Measurements from ENCODE around the gene ANGEL2. TPM values are rescaled to one million over a fixed set of nuclear protein-coding genes. Genes with fewer than 3 reads are reported as not detected.

ANGEL2 gene
- total and polyA plus RNA-seq, 2 of the 13 experiments (the other 11 are each of a cell fraction or from before 2014, with no cell fraction given) = 12.3 to 25.4 TPM

DNA sequence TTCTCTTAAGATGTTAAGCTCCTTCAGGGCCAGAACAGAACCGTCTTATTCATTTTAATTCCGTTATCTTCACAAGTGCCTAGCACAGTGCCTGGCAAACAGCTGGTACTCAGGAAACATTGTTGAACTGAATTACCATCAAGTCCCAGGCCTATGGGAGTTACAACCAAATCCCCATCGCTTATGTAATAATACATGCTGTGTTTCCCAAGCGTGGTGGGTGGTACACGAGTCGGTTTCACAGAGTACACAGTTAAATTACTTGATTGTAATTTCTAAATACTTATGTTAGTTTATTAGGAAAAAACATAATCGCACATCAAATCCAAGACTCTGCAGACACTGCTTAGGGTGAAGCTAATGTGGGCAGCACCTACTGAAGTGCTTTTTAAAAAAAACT lies 1.0 kb downstream of the ANGEL2 start (continued):
- TF ChIP-seq, protein P1, sequence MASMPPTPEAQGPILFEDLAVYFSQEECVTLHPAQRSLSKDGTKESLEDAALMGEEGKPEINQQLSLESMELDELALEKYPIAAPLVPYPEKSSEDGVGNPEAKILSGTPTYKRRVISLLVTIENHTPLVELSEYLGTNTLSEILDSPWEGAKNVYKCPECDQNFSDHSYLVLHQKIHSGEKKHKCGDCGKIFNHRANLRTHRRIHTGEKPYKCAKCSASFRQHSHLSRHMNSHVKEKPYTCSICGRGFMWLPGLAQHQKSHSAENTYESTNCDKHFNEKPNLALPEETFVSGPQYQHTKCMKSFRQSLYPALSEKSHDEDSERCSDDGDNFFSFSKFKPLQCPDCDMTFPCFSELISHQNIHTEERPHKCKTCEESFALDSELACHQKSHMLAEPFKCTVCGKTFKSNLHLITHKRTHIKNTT (CRISPR knock-in tag; IDR thresholded peaks at IDR 0.05) = no peak
- TF ChIP-seq ZKSCAN5 (CRISPR knock-in tag; IDR thresholded peaks at IDR 0.05) = no peak
- TF ChIP-seq ZNF558 (CRISPR knock-in tag; IDR thresholded peaks at IDR 0.05; ENCODE audit: borderline replicate concordance) = no peak
- no peak for TF ChIP-seq ZNF841 (CRISPR knock-in tag; IDR thresholded peaks at IDR 0.05; ENCODE audit: borderline replicate concordance)
- TF ChIP-seq ZNF562 (CRISPR knock-in tag; IDR thresholded peaks at IDR 0.05; ENCODE audit: borderline replicate concordance) = no peak
- TF ChIP-seq, protein P2, sequence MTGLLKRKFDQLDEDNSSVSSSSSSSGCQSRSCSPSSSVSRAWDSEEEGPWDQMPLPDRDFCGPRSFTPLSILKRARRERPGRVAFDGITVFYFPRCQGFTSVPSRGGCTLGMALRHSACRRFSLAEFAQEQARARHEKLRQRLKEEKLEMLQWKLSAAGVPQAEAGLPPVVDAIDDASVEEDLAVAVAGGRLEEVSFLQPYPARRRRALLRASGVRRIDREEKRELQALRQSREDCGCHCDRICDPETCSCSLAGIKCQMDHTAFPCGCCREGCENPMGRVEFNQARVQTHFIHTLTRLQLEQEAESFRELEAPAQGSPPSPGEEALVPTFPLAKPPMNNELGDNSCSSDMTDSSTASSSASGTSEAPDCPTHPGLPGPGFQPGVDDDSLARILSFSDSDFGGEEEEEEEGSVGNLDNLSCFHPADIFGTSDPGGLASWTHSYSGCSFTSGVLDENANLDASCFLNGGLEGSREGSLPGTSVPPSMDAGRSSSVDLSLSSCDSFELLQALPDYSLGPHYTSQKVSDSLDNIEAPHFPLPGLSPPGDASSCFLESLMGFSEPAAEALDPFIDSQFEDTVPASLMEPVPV (CRISPR knock-in tag; IDR thresholded peaks at IDR 0.05) = no peak
- TF ChIP-seq KLF16 (CRISPR knock-in tag; IDR thresholded peaks at IDR 0.05) = no peak; a peak in 1 of 4 replicates
- TF ChIP-seq, protein P3, sequence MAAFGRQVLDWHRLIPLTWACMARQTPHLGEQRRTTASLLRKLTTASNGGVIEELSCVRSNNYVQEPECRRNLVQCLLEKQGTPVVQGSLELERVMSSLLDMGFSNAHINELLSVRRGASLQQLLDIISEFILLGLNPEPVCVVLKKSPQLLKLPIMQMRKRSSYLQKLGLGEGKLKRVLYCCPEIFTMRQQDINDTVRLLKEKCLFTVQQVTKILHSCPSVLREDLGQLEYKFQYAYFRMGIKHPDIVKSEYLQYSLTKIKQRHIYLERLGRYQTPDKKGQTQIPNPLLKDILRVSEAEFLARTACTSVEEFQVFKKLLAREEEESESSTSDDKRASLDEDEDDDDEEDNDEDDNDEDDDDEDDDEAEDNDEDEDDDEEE (CRISPR knock-in tag; IDR thresholded peaks at IDR 0.05) = 0 out of 2 replicates have a peak, but pooled peaks have one; percentile 1
- TF ChIP-seq, protein P4, sequence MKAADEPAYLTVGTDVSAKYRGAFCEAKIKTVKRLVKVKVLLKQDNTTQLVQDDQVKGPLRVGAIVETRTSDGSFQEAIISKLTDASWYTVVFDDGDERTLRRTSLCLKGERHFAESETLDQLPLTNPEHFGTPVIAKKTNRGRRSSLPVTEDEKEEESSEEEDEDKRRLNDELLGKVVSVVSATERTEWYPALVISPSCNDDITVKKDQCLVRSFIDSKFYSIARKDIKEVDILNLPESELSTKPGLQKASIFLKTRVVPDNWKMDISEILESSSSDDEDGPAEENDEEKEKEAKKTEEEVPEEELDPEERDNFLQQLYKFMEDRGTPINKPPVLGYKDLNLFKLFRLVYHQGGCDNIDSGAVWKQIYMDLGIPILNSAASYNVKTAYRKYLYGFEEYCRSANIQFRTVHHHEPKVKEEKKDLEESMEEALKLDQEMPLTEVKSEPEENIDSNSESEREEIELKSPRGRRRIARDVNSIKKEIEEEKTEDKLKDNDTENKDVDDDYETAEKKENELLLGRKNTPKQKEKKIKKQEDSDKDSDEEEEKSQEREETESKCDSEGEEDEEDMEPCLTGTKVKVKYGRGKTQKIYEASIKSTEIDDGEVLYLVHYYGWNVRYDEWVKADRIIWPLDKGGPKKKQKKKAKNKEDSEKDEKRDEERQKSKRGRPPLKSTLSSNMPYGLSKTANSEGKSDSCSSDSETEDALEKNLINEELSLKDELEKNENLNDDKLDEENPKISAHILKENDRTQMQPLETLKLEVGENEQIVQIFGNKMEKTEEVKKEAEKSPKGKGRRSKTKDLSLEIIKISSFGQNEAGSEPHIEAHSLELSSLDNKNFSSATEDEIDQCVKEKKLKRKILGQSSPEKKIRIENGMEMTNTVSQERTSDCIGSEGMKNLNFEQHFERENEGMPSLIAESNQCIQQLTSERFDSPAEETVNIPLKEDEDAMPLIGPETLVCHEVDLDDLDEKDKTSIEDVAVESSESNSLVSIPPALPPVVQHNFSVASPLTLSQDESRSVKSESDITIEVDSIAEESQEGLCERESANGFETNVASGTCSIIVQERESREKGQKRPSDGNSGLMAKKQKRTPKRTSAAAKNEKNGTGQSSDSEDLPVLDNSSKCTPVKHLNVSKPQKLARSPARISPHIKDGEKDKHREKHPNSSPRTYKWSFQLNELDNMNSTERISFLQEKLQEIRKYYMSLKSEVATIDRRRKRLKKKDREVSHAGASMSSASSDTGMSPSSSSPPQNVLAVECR (CRISPR knock-in tag; IDR thresholded peaks at IDR 0.05; ENCODE audit: borderline replicate concordance) = no peak
- TF ChIP-seq YEATS2 (CRISPR knock-in tag; IDR thresholded peaks at IDR 0.05; ENCODE audit: borderline replicate concordance) = 0 out of 2 replicates have a peak, but pooled peaks have one; percentile 8
- no peak for TF ChIP-seq SNAPC2 (CRISPR knock-in tag; IDR thresholded peaks at IDR 0.05)
- TF ChIP-seq, protein P5, sequence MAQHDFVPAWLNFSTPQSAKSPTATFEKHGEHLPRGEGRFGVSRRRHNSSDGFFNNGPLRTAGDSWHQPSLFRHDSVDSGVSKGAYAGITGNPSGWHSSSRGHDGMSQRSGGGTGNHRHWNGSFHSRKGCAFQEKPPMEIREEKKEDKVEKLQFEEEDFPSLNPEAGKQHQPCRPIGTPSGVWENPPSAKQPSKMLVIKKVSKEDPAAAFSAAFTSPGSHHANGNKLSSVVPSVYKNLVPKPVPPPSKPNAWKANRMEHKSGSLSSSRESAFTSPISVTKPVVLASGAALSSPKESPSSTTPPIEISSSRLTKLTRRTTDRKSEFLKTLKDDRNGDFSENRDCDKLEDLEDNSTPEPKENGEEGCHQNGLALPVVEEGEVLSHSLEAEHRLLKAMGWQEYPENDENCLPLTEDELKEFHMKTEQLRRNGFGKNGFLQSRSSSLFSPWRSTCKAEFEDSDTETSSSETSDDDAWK (CRISPR knock-in tag; IDR thresholded peaks at IDR 0.05) = no peak
- no peak for TF ChIP-seq ZNF567 (CRISPR knock-in tag; IDR thresholded peaks at IDR 0.05; ENCODE audit: borderline replicate concordance)
- no peak for TF ChIP-seq MXD4 (CRISPR knock-in tag; IDR thresholded peaks at IDR 0.05)
- TF ChIP-seq NCOA5 (CRISPR knock-in tag; IDR thresholded peaks at IDR 0.05) = no peak
- TF ChIP-seq HNRNPUL1 (IDR thresholded peaks at IDR 0.05; ENCODE audit: low read depth, low read length) = no peak
- TF ChIP-seq, protein P6, sequence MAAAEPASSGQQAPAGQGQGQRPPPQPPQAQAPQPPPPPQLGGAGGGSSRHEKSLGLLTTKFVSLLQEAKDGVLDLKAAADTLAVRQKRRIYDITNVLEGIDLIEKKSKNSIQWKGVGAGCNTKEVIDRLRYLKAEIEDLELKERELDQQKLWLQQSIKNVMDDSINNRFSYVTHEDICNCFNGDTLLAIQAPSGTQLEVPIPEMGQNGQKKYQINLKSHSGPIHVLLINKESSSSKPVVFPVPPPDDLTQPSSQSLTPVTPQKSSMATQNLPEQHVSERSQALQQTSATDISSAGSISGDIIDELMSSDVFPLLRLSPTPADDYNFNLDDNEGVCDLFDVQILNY (CRISPR knock-in tag; conservative IDR thresholded peaks at IDR 0.05) = no peak
- TF ChIP-seq, protein P7, sequence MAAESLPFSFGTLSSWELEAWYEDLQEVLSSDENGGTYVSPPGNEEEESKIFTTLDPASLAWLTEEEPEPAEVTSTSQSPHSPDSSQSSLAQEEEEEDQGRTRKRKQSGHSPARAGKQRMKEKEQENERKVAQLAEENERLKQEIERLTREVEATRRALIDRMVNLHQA (CRISPR knock-in tag; IDR thresholded peaks at IDR 0.05) = 0 out of 2 replicates have a peak, but pooled peaks have one; percentile 50

Data from HepG2 (cell line).